NCI-H2227 (cell line): ENCODE results near the gene RELL1.

Experiments used
- DNase-seq: peaks from one replicate; lab custom pipeline; 2025; ENCODE audit not compliant: unreplicated experiment; lab: John Stamatoyannopoulos, UW

The RELL1 gene

DNA sequence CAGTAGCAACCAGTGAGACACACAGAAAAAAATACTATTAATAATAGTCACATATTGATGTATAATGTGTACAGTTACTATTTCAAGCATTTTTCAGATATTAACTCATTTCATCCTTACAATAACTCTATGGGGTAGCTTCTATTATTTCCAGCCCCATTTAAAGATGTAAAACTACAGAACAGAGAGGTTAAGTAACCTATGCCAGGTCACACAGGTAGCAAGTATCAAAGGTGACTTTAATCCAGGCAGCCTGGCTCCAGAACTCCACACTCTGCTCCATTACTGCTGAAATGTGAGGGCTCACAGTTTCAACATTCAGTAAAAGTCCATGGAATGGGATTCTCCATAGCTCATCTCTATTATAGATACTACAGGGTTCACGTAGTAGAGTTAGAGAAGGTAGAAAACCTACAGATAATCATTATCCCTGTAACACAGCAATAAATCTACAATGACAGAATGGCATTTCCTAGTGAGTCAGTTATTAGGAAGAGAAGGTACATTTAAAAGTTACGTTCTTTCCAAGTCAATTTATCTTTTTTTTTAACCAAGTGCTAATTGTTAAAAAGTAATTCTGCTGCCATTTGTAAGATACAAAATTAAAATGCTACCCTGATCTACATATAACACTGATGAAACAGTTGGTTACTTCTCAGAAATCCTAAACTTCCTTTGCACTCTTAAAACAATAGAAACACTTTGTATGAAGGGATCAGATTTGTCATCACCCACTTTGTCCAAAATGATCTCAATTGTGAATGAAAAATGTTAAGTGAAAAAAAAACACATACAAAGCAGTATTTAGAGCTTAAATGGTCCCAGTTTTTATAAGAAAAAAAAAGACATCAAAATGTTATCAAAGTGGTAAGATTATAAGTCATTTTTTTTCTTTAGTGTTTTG lies 18.7 kb downstream of the RELL1 start:
- DNase-seq, result no peak

DNA sequence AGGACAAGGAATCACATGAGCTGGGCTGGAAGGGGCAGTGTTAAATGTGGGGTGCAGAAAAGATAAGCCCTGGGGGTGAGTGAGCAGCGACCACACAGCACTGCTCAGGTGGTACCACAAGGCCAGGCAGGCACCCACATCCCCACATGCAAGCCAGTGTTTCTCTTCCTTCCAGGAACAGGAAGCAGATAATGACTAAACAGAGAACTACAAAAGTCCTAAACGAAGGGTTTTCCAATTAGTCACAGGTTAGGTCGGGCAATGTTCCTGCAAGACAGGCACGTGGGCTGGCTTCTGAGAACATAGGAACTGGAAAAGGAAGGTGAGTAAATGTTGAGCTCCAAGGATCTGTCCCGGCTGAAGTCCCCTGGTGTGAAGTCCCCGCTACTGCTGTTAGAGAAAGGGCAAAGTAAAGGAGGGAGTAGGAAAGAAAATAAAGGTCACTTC lies 19.5 kb downstream of the RELL1 start:
- DNase-seq, result no peak

DNA sequence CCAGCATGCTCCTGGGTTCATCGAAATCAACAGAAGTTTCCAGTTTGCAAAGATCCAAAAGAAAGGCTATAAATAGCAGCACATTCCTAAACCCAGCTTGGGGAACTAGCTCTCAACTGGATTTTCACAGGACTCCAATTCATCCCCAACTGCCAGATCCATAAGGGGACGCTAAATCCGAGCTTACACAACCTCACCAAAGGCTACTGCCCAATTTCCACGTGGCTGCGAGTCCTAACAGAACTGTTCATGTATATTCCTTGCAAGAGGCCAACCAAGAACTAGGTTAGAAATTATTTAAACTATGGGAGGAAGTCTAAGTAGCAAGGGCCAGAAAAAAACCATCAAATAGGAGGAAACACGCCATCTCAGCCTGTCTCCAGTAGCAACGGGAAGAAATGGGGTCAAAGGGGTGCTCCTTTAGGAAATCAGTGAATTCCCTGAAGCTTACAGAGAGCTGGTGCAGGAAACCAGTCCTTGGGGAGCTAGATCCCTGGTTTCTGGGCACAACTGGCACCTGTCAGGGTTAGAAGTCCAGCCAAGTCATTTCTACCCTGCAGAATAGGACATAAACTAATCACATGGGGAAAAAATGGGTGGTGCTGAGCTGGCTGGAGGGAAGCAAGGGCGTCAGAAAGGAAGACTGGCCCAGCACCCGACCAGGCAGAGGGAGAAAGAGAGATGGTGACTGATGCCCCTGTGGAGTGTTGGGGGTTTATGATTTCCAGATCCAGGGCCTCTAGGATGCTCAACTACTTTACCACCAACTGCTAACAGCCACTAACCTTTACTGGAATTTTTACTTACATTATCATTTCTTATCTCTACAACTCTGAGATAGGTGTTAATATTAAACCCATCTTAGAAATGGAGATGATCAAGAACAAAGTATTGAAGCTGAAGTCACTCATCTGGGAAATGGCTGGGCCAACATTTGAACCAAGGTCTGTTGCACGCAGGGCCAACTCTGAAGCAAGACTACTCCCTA lies 20.5 kb downstream of the RELL1 start:
- no peak for DNase-seq

DNA sequence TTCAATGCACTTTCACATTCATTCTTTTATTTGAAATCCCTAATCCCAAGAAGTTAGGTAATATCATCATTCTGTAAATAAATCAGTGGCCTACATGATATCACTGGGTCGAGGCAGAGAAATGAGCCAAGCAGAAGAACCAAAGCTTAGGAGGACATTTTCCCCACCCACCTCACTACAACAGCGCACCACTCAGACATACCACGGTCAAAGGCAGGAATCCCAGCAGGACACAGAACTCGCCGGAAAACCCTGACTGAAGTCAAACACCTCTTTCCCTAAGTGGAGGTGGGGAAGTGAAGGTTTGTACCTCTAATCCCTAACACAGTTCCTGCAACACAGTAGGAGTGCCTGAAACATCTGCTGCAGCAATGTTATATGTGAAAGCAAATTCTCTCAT lies 21.5 kb downstream of the RELL1 start:
- no peak for DNase-seq

DNA sequence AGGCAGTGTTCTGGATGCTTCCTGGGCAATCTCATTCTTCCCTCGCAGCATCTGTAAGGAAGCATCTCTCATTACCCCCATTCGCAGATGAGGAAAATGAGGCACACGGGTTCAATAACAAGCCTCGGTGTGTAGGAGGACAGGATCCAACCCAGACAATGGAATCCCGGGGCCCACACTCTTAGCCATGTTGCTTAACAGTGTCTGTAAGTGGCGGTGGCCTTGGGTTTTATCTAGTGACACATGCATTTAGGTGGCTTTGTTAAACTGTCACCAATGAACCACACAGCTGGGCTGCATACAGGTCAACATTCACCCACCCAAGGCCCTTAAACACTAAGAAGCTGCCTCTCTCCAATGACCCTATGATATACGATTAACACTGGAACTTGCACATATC lies 22.6 kb downstream of the RELL1 start:
- no peak for DNase-seq

DNA sequence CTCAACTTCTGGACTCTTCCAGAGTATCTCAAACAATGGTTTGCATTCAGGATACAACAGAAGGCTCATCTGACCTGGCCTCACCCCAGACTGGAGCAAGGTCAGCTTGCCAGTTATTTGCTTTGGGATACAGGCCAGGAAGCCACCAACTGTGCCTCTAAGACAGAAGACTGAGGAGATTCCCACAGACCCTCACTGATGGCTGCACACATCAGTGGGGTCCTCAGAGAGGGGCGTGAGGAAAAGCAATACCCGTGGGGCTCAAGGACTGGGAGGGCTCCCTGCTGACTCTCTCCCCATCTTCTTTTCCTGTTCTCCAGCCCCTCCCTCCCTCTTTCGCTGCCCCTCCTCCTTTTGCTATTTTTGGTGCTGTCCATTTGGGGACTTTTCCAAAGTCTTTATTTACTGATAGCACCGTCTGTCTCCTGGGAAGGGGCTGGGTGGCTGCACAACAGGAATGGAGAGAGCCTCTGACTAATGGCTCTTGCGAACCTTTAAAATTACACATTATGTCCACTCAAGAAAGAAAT lies 23.2 kb downstream of the RELL1 start:
- DNase-seq, result peak; percentile 19

DNA sequence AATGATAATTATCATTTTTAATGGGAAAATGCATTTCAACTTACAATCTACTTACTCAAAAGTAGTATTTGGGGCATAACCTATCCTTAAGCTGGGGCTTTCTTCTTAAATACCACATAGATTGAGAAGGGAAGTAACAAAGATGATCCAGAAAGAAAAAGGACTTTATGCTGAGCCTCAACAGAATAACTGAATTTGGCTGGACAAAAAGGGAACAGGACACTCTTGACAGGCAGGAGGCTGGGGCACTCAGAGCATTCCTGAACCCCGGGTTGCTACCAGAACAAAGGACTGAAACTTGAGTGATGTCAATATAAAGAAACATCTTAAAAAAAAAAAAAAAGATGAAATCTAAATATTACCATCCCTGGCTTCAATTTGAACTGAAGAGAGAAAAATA lies 23.9 kb downstream of the RELL1 start:
- no peak for DNase-seq

DNA sequence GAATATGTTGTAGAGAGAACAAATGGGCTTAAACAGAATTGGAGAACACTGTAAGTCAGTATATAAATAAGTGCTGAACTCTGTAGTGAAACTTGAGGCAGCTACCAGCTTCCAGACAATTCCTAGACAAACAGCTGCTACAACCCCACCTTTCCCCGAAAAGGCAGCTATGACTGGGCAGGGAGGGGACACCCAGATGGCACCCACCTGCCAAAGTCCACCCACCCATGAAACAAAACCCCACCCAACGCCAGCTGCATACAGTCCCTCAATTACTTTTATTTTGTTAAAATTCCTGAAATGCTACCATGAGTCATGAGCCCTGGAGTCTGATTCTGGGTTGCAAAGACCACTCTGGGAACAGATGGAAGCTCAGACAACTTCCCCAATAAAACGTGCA lies 24.4 kb downstream of the RELL1 start:
- DNase-seq, result no peak

DNA sequence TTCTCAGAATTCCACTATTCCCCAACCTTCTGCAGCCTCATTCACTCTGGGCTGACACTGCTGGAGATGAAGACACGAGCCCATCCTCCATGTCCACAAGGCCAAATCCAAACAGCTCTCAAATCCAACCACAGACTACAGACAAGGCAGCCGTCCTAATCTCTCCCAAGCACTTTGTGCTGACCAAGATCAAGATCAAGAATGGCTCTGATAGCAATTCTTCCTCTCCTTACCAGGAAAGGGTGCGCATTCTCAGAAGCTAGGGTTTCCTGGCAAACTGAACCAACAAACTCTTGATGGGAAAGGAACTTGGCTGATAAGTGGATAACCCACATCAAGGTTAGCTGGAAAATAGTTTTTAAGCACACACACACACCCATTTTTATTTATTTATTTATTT lies 26.5 kb downstream of the RELL1 start:
- no peak for DNase-seq

DNA sequence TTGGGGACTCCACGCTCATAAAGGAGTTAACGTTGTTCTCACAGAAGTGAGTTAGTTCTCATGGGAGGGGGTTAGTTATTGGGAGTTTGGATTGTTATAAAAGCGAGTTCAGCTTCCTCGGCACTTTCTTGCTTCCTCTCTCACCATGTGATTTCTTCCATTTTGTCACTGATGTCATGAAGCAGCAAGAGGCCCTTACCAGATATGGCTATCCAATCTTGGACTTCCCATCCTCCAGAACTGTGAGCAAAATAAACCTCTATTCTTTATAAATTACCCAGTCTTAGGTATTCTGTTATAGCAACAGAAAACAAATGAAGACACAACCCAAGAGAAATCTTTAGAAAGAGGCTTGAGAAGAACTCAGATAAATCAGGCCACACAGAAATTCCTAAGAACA lies 29.5 kb downstream of the RELL1 start:
- no peak for DNase-seq

DNA sequence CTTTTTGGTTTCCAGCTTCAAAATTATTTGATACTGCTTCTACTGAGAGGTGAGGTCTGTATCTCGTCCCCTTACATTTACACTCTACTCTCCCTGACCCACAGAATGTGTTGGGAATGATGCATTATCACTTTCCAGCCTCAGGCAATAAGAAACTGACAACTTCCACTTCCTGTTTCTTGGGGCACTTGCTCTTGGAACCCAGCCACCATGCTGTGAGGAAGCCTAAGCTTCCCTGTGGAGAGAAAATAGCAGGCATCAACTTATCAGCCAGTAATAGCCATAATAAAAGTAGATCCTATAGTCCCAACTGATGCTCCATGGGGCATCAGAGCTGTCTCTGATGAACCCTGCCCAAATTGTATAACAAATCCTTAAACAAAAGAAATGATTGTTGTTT lies 32.6 kb downstream of the RELL1 start:
- DNase-seq, result no peak

DNA sequence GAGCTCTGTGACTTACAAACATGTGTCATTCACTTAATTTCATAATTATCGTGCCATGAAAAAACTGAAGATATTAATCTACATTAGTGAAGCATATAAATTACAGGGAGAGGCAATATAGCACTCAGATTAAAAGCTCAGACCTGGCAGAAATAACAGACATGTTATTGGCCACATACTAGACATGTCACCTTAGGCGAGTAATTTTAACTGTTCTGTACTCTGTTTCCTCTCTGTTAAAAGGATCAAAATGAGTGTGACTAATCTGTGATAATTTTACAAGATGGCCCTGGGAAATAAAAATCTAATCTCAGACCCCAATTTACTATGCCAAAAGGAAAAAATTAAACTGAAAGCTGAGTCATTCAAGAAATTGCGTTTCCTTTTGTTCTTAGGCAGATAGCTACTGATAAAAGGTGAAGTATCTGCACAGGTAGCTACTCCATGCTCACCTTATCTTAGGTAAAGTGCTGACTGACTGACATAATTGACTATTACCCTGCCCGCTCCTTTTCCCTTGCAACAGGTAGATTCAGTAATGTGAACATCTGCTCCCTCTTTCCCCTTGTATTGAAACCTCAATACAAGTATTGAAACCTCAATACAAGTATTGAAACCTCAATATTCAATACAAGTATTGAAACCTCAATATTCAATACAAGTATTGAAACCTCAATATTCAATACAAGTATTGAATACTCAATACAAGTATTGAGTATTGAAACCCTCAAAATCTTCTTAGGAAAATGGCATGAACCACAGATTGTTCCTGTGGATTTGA lies 33.2 kb downstream of the RELL1 start:
- no peak for DNase-seq

DNA sequence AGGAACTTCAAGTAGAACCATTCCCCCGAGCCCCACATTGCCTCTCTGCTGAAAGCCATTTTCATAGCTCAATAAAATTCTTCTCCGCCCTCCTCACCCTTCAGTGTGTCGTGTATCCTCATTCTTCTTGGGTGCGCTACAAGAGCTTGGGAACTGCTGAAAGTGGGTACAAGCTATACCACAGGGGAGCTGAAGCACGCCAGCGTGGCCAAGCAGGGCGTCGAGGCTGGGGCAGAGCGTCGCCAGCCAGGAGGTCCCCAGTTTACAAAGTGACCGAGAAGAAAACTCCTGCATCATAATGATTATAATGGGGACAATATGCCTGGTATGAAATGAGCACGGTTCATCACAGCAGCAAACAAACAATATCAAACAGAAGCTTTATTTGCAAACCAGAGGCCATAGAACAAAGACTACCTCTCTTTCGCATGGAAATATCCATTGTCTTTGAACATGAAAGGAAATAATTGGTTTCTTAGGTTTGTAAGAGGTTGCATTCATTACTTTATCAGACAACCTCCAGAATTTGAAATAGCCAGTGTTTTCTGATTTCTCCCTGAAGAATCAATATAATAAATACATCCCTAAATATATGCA lies 34.3 kb downstream of the RELL1 start:
- no peak for DNase-seq

DNA sequence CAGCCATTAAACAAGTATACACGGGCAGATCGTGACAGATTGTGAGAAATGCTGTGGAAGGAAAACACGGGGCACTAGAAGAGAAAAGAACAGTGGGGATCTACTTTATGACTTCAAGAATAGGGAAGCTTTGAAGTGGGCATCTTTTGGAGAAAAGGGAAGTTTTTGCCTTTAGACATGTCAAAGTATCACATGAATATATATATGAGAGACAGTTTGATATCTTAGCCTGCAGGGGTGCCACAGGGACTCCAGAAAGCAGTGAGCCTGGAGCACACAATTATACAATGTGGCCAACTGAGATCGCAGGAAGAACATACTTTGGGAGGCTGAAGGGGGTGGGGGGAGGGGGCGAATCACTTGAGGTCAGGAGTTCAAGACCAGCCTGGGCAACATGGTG lies 35.7 kb downstream of the RELL1 start:
- DNase-seq, result no peak

DNA sequence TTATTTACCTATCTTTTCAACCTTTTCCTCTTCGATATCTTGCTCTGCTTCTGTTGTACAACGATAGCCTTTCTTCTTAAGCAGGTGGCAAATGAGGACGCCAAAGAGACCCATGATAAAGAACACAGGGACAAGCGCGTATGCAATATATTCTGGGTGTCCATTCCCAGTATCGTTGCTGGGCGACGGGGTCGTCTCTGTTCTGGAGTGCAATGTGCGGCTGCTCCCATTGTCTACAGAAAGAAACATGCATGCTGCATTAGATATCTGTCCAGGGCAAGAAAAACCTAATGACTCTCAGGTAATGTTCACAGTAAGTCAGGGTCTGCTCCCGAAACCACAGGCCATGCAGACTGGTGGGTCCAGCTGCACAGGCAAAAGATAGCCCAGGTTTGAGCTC lies 36.9 kb downstream of the RELL1 start:
- no peak for DNase-seq

DNA sequence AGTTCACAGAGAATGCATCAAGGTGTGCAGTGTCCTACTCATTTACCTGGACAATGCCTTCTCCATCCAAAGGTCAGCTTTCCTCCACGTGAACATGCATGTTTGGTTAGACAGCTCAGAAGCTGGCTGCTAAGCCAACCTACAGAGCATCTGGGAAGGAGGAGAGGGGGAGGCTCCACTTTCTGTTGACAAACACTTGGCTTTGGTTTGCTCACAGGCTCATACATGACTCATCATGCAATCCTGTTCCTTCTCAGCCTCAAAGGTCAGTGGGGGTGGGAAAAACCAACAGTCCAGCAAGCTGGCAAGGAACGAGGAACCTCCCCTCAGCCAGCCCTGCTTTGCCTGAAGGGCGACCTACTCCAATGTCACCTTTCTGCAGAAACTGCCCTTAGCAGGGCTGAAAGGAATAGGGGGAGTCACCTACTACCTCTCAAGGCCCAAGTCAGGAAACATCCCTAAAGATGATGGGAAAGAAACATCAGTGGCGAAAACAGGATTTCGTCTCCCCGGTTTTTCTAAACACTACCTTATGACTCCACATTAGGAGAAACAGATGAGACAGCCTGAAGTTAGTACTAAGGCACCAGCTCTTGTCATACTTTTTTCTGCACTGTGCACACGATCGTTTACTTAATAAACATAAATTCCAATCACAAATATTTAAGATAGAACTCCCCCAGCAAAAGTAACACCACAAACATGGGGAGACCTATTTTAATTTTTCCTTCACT lies 37.9 kb downstream of the RELL1 start:
- DNase-seq, result peak; percentile 56

DNA sequence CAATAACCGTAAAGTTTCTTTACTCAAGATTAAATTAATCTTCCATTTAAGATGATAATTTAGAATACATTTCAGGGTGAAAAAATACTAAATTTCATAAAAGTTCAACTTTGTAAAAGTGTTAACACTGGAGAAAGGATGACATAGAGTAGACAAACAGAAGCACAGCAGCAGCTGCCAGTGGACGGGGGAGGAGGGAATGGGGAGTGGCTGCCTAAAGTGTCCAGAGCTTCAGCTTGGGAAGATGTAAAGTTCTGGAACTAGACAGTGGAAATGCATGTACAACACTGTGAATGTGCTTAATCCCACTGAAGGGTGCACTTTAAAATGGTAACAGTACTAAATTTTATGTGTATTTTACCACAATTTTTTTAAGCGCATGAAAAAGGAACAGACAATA lies 39.9 kb downstream of the RELL1 start:
- DNase-seq, result no peak

DNA sequence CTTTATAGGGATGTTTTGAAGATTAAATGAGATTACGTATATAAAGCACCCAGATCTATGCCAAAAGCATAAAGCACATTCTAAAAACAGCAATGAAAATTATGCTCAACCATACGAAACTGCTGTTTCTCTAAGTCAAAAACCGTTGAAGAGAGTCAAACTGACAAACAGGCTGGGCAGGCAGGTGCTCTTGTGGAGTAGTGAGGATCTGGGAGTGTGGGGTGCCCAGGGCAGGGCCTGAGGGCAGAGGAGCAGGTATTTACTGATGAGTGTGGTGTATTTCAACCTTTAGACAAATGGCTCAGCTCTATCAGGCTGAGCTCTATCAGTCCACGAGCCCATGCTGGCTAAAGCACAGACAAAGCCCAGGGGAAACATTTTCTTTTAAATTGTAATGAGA lies 40.4 kb downstream of the RELL1 start:
- no peak for DNase-seq

DNA sequence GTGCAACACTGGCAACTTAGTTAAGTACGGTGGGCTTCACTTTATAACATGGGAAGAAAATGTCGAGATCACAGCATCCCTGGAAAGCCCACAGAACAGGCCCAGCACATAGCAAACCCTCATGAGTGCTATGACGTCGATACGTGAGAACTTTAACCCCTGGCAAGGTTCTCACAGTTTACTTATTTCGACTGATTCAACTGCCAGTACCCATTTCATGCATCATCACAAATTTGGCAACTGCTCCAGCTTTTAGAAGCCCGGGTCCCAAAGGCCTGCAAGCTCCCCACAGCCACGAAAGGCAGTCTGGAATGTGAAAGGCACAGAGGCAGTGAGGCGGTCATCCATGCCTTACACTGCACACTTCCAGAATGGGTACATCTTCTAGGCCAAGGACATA lies 41.2 kb downstream of the RELL1 start:
- DNase-seq, result no peak
